Measurements from ENCODE around the gene THRA.

Gene THRA

DNA sequence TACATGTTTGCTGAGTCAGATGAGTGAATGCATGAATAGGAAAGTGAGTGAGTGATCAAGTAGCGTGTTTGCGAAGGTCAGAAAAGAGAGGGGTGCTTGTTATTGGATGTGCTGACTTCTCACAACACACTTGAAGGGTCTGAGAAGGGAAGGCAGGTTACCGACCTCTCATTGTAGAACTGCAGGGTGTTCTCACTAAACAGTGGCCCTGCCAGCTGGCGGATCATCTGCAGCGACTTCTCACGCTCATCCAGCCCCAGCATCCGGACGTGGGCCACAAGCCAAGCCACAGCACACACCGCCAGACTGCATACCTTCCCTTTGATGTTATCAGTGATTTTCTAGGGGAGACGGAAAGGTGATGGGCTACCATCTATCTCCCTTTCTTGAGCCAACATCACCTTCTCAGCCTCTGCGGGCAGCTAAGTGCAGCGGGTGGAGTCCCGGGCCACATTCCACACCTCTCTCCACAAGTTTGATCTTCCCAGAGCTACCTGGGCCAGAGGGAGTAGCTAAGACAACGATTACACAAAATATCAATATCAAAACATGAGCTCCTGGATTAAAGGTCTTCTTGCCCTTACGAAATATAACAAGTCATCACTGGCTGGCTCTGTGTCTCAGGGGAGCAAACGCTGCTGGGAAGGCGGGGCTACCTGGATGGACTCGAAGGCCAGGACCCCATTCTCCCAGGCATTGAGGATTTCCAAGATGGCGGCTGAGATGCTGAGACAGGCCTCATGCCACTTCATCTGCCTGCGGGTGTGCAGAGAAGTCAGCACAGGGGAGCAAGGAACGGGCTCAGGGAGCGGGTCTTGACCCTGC is 36.6 kb upstream of the THRA start:
- in situ Hi-C loops (cut with MboI; ENCODE audit: low sequenced_read_pairs), result loop anchor here (10.0 kb wide), 2 partner anchors 139 to 269 kb away; no protein-coding TSS in a partner anchor

DNA sequence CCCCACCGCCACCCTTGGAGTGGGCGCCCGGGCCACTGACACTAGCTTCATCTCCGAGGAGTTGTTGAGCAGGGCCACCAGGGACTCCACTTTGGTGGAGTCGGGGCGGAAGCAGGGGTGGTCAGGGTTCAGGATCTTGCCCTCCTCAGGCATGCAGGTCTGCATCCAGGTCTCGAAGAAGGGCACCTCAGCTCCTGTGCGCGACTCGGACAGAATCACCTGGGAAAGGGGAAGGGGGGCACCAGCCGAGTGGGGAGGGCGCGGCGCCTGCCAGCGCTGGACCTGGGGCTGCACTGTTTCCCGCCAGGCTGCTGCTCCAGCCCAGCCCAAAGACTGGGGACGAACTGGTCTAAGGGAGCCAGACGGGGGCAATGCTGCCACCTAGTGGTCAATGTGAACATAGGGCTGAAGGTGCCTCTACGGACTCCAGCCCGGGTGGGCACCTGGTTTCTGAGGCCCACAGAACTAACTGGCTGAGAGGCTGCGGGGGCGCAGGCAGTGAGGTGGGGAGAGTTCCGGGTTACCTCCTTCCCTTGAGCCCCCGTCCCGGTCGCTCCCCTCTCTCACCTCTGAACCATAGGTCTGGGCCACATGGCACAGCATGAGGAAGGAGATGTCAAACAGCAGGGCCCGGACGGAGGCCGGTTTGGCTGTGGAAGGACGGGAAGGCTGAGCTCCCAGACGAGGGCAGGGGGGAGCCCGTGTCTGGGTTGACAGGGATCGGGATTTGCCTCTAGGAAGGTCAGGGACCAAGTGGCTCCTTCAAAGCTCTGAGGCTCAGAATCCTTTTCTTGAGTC is 35.8 kb upstream of the THRA start:
- in situ Hi-C loops (cut with MboI; ENCODE audit: low sequenced_read_pairs), result loop anchor here (10.0 kb wide), 2 partner anchors 138 to 268 kb away; no protein-coding TSS in a partner anchor

DNA sequence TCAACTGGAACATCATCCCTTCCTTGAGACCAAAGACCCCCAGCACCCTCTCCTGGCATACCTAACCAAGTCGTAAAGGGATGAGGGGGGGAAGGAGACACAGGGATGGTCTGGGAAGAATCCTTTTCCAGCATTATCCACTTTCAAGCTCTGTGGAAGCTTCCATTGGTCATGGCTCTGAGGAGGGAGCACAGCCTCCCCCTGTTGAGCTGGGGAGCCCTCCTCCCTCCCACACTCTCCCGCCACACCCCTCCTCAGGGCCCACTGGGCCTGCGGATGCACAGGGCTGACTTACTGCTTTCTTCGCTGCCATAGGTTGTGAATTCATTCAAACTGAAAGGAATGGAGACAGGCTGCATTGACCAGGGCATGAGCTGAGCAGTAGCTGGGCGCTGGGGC is 35.2 kb upstream of the THRA start:
- in situ Hi-C loops (cut with MboI; ENCODE audit: low sequenced_read_pairs), result loop anchor here (10.0 kb wide), 2 partner anchors 137 to 267 kb away; no protein-coding TSS in a partner anchor

DNA sequence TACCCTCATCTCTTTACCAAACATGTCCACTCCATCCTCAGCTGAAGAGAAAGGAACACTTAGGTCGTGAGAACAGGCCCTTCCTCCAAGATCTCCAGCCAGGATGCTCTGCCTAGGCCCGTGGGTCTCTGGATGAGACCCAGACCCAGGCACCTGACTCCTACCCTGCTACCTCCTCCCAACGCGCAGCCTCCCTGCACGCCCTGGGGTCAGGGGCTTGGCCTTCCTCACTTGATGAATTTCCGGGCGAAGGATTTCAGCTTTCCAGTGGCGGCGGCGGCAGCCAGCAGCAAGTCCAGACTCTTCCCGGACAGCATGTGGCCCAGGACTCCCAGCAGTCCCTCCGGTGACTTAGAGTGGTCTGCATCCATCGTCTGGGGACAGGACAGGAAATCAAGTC is 34.2 kb upstream of the THRA start:
- in situ Hi-C loops (cut with MboI; ENCODE audit: low sequenced_read_pairs), result loop anchor here (10.0 kb wide), 2 partner anchors 136 to 266 kb away; no protein-coding TSS in a partner anchor

DNA sequence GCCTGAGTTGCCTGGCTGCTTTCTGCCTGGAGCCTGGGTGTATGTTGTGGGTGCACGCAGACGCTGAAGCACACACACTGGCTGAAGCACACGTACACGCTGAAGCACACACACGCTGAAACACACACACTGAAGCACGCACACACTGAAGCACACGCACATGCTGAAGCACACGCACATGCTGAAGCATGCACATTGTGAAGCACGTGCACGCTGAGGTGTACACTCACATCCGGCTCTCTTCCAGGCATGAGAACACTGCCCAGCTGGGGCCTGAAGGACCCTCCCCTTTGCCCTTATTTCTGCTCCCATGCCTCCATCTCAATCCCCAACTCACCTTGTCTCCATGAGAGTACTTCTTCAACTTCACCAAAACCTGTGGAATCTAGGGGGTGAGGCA is 31.1 kb upstream of the THRA start:
- in situ Hi-C loops (cut with MboI; ENCODE audit: low sequenced_read_pairs), result no loop called here

DNA sequence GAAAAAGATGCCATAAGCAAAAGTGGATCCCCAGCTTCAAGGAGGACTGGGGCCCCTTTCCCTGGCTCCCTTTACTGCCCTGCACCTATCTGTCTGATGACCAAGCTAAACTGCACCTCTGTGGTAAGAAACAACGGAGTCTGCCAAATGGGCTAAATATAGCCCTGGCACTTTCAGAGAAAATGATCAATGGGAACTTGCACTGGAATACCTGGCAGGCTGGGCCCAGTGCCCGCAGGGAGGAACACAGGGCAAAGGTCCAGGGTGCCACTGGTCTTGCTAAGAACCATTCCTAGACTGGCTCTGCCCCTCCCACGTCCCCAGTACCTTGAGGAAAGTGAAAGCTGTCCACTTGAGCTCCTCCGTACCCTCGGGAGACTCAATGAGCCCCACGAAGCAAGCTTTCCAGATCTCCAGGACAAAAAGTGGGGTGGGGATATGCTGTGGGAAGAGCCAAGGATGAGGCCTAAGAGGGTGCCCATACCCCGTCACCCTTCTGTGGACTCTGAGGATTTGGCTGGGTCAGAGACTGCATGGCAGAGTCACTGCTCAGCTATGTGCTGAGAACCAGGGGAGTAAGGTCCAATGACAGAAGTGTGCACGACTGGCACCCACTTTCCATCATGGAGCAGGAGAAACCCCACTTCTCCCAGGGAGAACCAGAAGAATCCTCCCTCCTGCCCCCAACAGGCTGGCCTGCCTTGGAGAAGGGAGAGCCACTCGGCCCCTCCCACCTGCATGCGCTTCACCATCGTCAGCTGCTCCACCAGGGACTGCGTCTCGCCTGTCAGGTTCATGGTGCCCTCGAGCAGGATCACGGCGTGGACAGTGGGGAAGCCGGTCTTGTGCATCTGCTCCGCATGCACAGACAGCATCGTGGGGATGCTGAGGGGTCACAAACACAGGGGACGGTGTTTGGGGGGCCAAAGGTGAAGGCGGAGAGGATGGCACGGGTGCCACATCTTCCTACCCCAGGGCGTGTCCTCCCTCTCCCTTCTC is 30.1 kb upstream of the THRA start:
- in situ Hi-C loops (cut with MboI; ENCODE audit: low sequenced_read_pairs), result no loop called here

DNA sequence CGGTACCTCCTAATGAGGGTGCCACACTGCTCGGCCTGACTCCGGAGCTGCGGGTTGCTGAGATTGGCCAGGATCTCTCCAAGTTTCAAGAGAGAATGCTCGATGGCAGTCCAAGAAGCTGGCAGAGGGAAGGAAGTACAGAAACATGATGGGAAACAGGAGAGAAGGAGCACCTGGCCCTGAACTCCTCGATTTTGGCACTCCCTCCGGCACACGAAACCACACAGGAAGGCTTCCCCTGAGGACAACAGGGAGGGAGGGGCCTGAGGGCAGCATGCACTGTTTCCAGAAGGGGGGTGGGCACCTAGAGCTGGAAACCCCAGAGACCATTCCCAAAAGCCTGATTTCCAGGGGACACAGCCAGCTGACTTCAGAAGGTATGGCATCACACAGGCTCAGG is 29.4 kb upstream of the THRA start:
- in situ Hi-C loops (cut with MboI; ENCODE audit: low sequenced_read_pairs), result no loop called here

DNA sequence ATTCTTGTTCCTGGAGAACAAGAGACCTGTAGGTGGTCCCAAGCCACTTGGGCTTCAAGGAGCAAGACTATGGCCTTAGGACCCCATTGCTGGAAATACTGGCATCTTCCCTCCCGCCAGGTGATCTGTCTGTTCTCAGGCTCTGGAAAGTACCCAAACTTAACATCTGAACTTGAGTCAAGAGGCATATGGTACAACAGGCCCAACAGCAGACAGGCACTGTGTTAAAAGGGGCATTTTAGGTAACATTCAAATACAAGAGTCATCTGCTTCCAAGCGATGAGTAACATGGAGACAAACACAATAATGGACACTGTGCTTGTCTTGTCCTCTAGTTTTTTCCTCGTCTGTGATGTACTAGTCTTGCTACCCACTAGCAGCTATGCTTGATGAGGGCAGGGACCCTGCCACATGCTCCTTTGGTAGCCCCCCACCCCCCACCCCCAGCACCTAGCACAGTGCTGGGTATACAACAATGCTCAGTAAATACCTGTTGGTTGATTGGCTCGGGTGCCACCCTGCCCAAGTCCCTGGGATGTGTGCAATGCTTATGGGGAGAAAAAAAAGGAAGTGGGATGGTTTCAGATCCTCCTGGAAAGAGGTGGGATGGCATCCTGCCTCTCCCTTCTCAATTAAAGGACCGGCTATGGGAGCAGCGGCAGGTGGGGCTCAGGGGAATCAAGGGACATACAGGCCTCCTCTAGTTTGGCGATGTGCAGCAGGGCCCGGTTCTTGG is 28.2 kb upstream of the THRA start:
- in situ Hi-C loops (cut with MboI; ENCODE audit: low sequenced_read_pairs), result no loop called here

DNA sequence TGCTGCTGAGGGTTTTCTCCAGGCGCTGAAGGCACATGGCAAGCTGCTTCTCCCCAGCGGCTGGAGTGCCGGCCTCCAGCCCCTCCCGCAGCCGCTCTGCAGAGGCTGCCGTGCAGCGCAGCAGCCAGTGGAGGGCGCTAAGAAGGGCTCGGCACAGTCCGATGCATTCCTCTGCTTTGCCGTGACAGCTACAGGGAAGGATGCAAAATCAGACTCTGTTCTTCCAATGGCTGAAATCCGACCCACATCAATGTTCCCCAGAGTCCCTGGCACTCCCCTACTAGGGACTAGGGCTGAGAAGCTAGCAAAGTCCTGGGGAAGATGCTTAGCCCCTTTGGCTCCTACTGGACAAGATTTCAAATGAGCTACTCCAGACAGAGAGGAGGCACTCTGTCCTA is 27.6 kb upstream of the THRA start:
- in situ Hi-C loops (cut with MboI; ENCODE audit: low sequenced_read_pairs), result no loop called here

DNA sequence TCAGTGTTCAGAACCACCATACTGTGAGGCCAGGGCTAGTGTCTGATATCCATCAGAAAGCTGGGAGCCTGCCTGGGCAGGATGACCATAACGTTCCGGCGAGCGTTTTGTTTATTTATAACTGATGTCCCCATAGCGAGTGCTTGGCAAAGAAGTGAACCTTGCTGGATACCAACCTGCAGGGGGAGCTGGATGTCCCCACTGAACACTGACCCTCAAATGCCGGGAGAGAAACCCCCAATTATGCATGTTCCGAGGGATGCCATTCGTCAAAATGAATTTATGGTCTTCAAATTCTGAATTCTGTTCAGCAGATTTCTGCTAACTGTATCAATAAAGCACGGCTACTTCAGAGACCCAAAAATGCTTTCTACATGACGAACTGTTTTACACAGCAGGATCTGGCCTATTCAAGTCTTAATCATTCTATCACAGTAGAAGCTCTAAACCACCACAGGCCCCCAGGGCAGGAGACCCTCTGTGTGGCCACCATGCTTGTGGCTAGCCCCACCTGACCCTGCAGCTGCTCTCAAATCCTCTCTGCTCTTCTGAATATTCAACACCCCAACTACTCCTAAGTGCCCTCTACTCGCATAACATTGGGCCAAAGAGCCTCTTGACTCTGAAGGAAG is 23.8 kb upstream of the THRA start:
- in situ Hi-C loops (cut with MboI; ENCODE audit: low sequenced_read_pairs), result no loop called here

DNA sequence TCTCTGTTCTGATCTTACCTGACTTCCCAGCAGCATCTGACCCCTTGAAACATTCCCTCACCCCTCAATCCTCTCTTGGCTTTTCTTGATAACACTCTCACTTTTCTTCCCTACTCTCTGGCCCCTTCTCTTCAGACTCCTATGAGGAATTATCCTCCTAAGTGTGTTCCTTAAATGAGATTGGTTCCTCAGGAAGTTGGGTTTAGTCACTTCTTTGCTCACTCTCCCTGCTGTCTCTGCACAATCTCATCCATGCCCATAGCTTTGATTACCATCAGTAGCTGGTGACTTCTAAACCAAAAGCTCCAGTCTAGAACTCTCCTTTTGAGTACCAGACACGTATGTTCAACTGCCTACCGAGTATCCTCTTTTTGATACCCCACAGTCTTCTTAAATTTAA is 21.6 kb upstream of the THRA start:
- in situ Hi-C loops (cut with MboI; ENCODE audit: low sequenced_read_pairs), result no loop called here

DNA sequence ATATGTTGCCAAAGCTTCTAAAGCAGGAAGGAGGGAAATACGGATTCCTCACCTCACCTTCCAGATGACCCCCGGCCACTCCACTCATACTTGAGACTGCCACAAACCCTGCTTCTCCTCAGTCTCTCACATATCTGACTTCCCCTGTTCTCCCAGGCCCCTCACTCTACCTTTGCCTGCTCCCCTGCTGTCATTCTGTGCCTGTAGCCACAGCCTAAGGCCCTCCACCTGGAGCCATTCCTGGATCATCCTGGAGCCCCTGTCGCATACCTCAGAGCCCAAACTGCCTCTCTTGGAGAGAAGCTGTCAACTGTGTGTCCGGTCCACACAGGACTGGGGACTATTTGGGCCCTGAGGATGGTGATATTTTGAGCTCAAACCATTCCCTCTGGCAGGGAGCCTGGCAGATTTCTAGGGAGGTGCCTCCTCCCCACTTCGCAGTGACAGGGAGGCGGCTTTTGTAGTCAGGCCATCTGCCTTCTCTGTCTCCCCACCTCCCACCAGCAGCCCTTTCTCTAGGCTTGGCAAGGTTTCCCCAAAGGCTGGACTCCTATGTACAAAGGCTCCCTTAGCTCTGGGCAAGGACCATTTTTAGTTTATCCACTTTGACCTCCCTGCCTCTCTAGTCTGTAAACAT is 6.3 kb upstream of the THRA start:
- in situ Hi-C loops (cut with MboI; ENCODE audit: low sequenced_read_pairs), result no loop called here

DNA sequence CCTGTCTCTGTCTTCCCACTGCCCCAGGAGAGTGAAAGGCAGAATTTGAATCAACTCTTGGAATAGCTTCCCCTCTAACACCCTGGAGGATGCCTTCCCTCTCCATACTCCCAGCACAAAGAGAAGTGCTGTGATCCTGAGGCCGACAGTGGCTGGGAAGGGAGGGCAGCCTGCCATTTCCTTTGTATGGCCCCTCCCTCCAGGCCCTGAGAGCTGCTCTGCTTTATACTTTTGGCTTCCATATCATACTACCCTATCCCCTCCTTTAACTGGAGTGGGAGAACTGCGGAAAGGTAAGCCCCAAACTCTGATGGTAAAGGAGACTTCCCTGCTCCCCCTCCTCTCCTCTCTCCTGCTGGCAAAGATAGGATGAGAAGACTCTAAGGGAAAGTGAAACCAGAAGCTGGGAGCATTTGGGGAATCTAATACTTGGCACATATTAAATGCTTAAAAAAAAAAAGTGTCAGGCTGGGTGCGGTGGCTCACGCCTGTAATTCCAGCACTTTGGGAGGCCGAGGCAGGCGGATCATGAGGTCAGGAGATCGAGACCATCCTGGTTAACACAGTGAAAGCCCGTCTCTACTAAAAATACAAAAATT is 4.5 kb upstream of the THRA start:
- in situ Hi-C loops (cut with MboI; ENCODE audit: low sequenced_read_pairs), result no loop called here

DNA sequence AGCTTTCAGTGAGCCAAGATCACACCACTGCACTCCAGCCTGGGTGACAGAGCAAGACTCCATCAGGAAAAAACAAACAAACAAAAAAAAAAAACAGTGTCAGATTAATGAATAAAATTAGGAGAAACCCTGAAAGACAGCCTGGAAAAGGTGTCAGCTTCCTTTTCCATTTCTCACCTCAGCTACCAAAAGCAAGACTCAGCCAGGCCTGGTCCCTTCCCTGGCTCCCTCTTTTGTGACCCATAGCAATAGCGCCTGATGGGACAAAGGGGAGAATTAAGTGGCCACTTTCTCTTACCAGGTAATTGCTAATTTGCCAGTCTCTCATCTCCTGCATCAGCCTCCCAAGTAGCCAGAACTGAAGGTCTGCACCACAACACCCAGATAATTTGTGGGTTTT is 3.9 kb upstream of the THRA start:
- in situ Hi-C loops (cut with MboI; ENCODE audit: low sequenced_read_pairs), result no loop called here

DNA sequence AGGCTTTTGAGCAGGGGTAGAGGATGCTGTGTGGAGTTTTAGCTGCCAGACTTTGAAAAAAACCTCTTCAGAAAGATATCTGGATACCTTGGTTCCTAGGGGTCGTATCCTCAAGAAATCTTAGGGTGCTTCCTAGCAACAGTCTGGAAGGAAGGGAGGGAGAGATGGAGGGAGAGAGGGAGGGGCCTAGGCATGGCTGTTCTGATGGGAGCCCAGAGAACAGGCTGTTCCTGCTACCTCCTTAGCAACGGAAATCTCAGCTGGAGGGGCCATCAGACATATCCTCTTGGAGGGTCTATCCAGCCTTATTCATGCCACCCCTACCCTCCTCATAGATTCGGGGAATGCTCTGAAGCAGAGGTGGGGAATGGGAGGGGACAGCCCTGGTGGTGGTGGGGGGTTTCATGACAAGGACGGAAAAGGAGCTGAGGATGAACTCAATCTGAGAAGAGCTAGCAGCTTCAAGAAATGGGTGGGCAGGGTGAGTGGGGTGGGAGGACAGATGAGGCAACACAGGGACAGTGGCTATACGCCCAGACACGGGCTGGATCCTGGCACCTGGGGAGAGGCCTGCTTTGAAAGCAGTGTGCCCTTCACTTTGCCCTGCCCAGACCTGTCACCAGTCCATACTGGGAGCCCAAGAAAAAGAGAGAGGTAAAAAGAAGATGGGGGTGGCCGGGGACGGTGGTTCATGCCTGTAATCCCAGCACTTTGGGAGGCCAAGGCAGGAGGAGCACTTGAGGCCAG is 2.9 kb upstream of the THRA start:
- in situ Hi-C loops (cut with MboI; ENCODE audit: low sequenced_read_pairs), result no loop called here

DNA sequence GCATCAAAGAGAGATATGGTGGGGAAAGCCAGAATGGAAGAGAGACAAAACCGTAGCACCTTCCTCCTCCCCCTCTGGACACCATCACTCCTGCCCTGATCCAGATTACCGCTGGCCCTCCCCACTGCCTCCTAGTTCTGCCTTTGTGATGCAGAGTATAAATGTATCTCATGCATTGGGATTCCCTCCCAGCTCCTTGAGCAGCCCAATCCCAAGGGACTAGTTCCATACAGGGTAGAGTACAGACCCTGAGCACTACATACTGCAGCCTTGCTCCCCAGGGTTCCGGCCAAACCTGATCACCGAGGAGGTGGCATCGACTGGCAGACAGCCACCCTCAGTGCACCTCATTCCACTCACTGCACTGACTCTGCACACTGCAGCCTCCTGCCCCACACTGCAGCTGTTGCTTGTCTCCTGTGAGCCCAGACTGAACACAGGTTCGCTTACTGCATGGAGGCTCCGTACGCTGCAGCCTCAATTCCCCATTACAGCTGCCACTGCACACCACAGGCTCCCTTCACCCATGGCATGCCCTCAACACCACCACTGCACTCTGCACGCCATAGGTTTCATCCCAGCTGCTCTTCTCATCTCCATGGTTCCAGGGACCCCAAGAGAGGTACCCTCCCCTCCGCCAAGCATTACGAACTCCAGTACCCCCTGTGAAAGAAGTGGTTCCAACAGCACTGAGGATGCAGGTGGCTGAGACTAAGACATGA is 1.7 kb upstream of the THRA start:
- in situ Hi-C loops (cut with MboI; ENCODE audit: low sequenced_read_pairs), result no loop called here

DNA sequence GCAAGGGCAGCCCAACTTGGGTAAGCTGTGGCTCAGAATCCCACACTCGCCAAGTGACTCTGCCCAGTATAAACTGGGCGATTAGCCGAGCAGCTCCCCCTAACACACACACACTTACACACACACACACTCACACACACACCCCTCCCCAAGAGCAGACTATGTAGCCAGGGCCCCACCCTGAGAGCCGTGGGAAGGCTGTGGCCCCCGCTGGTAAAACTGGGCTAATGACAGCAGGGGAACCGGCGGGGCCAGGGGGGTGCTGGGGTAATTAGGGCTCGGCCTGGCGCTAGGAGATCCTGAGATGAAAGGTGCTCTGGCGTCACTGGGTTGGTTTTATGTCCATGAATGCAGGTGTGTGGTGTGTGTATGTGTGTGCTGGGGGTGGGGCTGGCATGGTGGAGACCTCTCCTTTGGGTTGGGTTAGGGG is 1.1 kb upstream of the THRA start:
- in situ Hi-C loops (cut with MboI; ENCODE audit: low sequenced_read_pairs), result no loop called here
